CD14-positive monocyte (primary cell): ENCODE data around the gene BBS9. TPM values are rescaled to one million over a fixed set of nuclear protein-coding genes. Genes with fewer than 3 reads are reported as not detected.

ENCODE experiments used
- DNase-seq, 3 donors: peaks; one replicate each; pipeline ENCODE4 v3.0.0-alpha.2; 2011 to 2022
- H2AFZ ChIP-seq: 2 replicates; pipeline ENCODE4 v1.6.0; 2012; ENCODE audit warnings: mild to moderate bottlenecking, low read depth, low read length, inconsistent platforms; ENCODE audit not compliant: insufficient read depth, poor library complexity, severe bottlenecking
- H3K27ac ChIP-seq, 2 donors: 1 replicate in 1 of 2; 2 replicates in 1 of 2; pipeline ENCODE4 v1.5.1; 2012 to 2013; ENCODE audit warnings: low read length in 2 of 2, control low read depth in 1 of 2, inconsistent platforms in 1 of 2, low read depth in 1 of 2, mild to moderate bottlenecking in 1 of 2
- H3K27me3 ChIP-seq, 2 donors: one replicate each; pipeline versions ENCODE4 v1.6.0 to v1.6.1; 2011 to 2013; ENCODE audit warnings: low read length in 2 of 2; ENCODE audit not compliant: control insufficient read depth in 2 of 2, insufficient read depth in 2 of 2
- H3K36me3 ChIP-seq, 2 donors: replicated peaks in 1 of 2; 1 replicate in 1 of 2; 2 replicates in 1 of 2; pipeline versions ENCODE4 v1.5.1 to v1.6.1; 2012 to 2013; ENCODE audit warnings: low read length in 2 of 2, control low read depth in 1 of 2, inconsistent platforms in 1 of 2, mild to moderate bottlenecking in 1 of 2; ENCODE audit not compliant: insufficient read depth in 2 of 2, control insufficient read depth in 1 of 2
- H3K4me1 ChIP-seq, 2 donors: 1 replicate in 1 of 2; 2 replicates in 1 of 2; pipeline versions ENCODE4 v1.5.1 to v1.6.1; 2012 to 2013; ENCODE audit warnings: low read length in 2 of 2, control low read depth in 1 of 2, inconsistent platforms in 1 of 2, mild to moderate bottlenecking in 1 of 2, moderate library complexity in 1 of 2; ENCODE audit not compliant: insufficient read depth in 2 of 2, control insufficient read depth in 1 of 2
- H3K4me2 ChIP-seq: replicated peaks from 2 replicates; pipeline ENCODE3; 2012; ENCODE audit warnings: low read length, moderate library complexity, mild to moderate bottlenecking; ENCODE audit not compliant: poor library complexity, severe bottlenecking; ENCODE audit errors: extremely low read depth
- H3K4me3 ChIP-seq, 3 experiments: fragments of 200-600 bp in 1 of 3; sonication (generic) in 1 of 3; replicated peaks in 1 of 3; 1 replicate in 2 of 3; 2 replicates in 1 of 3; pipeline ENCODE4 v1.5.1; 2011 to 2013; ENCODE audit warnings: low read length in 3 of 3, mild to moderate bottlenecking in 3 of 3, control low read depth in 2 of 3, low read depth in 2 of 3, inconsistent platforms in 1 of 3, moderate library complexity in 1 of 3
- H3K79me2 ChIP-seq: 2 replicates; pipeline ENCODE4 v1.6.0; 2012; ENCODE audit warnings: mild to moderate bottlenecking, control low read depth, inconsistent platforms, low read length, moderate library complexity; ENCODE audit not compliant: insufficient read depth
- H3K9ac ChIP-seq: 2 replicates; pipeline ENCODE4 v1.6.0; 2017; ENCODE audit warnings: low read length, mild to moderate bottlenecking; ENCODE audit not compliant: insufficient read depth, poor library complexity, severe bottlenecking
- H3K9me3 ChIP-seq, 2 donors: replicated peaks in 1 of 2; 1 replicate in 1 of 2; 2 replicates in 1 of 2; pipeline versions ENCODE4 v1.5.1 to v1.6.1; 2012 to 2013; ENCODE audit warnings: low read length in 2 of 2, control low read depth in 1 of 2; ENCODE audit not compliant: control insufficient read depth in 1 of 2, insufficient read depth in 1 of 2
- H4K20me1 ChIP-seq: 2 replicates; pipeline ENCODE4 v1.6.0; 2012; ENCODE audit warnings: mild to moderate bottlenecking, low read length, control low read depth, moderate library complexity; ENCODE audit not compliant: insufficient read depth
- H3K27ac Mint-ChIP-seq, 7 donors: one replicate each; pipeline ENCODE4 v1.8.0; 2020; ENCODE audit warnings: mild to moderate bottlenecking in 7 of 7, mixed read lengths in 7 of 7, moderate library complexity in 6 of 7, inconsistent platforms in 2 of 7
- H3K27me3 Mint-ChIP-seq, 3 donors: one replicate each; pipeline ENCODE4 v1.8.0; 2021 to 2022; ENCODE audit warnings: low read depth in 3 of 3, mild to moderate bottlenecking in 3 of 3, mixed read lengths in 3 of 3, moderate library complexity in 3 of 3, inconsistent platforms in 1 of 3
- H3K36me3 Mint-ChIP-seq, 2 donors: one replicate each; pipeline ENCODE4 v1.8.0; 2020; ENCODE audit warnings: mixed read lengths in 2 of 2, inconsistent platforms in 1 of 2, mild to moderate bottlenecking in 1 of 2
- H3K4me1 Mint-ChIP-seq: one replicate; pipeline ENCODE4 v1.8.0; 2020; ENCODE audit warnings: mild to moderate bottlenecking, mixed read lengths
- H3K4me3 Mint-ChIP-seq, 2 donors: one replicate each; pipeline ENCODE4 v1.8.0; 2020; ENCODE audit warnings: mild to moderate bottlenecking in 2 of 2, mixed read lengths in 2 of 2, moderate library complexity in 1 of 2
- H3K9me3 Mint-ChIP-seq, 7 donors: one replicate each; pipeline ENCODE4 v1.8.0; 2020 to 2022; ENCODE audit warnings: mixed read lengths in 7 of 7, mild to moderate bottlenecking in 6 of 7, moderate library complexity in 6 of 7, inconsistent platforms in 2 of 7
- WGBS: methylation state at CpG from one replicate; pipeline ENCODE4 v1.1.5; 2013; ENCODE audit warnings: missing lambda C conversion rate; ENCODE audit not compliant: insufficient coverage; 5-methylcytosine and 5-hydroxymethylcytosine counted together
- intact Hi-C, 2 donors: fragments of 100-400 bp; cut with micrococcal nuclease; formaldehyde crosslinking; loops; one replicate each; pipeline versions ENCODE4 v1.15.0 to v1.15.1; 2023
- polyA plus RNA-seq, 3 donors: library from polyadenylated mRNA; depleted of rRNA in 1 of 3; unstranded in 2 of 3; stranded (reverse) in 1 of 3; fragments of 300-500 nt in 2 of 3; fragments of >200 nt in 1 of 3; fragmentation: Illumina TruSeq in 2 of 3; gene quantifications; 1 replicate in 2 of 3; 2 replicates in 1 of 3; pipeline ENCODE4 v1.2.3, GENCODE V29; 2012 to 2021
- TF ChIP-seq, protein P1 (sequence below): fragments of 200-600 bp; IDR thresholded peaks from one replicate; pipeline ENCODE4 v1.8.0; 2022; ENCODE audit warnings: antibody characterized with exemption, mild to moderate bottlenecking

BBS9 gene
- polyA plus RNA-seq, 3 donors: 4.9 to 7.5 (median 6.8) TPM

DNA sequence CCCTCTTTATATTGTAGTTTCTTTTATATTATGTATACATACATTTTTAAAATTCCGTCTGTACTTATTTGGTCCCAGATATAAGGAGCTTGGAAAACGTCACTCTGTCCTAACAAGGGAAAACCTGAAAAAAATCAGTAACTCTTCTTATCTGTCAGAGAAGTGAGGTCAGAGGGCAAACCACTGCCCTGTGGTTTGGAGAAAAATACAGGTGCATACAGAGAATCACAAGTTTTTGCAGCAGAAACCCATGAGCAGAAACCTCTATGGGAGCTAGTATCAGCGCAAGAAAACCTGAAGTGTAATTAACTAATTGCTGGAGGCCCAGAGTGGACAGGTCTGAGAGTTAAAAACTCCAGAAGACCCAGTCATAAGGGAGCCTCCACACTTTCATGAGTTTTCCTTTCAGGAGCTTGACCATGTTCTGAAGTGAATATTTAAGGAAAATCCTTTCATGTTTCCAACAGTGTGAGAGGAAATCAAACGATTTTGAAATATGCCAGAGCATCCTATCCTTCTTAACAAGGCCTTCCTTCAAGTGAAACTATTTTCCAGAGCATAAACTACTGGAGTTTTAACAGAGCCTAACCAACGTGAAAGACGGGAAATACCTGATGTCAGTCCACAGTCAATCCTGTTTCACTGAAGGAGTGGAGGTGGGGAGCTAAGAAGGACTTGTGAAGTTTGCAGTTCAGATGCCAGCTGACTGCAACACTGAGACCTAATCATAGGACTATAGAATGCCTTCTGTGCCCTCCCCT lies 485.2 kb downstream of the BBS9 start:
- Histone ChIP-seq H3K9me3 (no peaks in the 10 kb centered on the region), H3K4me3 (no peak overlapping the region), H3K27ac (no peak overlapping the region), H3K36me3 (no peaks in the 10 kb centered on the region), H3K79me2 (no peaks in the 10 kb centered on the region), H3K4me1 (no peaks in the 10 kb centered on the region), H3K4me2 (no peak overlapping the region), H2AFZ (no peak overlapping the region), H3K9ac (no peak overlapping the region), H3K27me3 (no peaks in the 10 kb centered on the region), H4K20me1 (no peaks in the 10 kb centered on the region)
- peaks cover 0 to 4% (median 2%) of the 10 kb centered on the region in 7 donors for H3K9me3 Mint-ChIP-seq
- H3K4me1 Mint-ChIP-seq: no peaks in the 10 kb centered on the region
- H3K27ac Mint-ChIP-seq: no peak overlapping the region
- intact Hi-C loops: no loop called here
- H3K27me3 Mint-ChIP-seq: peaks cover 0 to 2% (median 0%) of the 10 kb centered on the region in 3 donors
- no peaks in the 10 kb centered on the region for H3K36me3 Mint-ChIP-seq
- TF ChIP-seq, protein P1, sequence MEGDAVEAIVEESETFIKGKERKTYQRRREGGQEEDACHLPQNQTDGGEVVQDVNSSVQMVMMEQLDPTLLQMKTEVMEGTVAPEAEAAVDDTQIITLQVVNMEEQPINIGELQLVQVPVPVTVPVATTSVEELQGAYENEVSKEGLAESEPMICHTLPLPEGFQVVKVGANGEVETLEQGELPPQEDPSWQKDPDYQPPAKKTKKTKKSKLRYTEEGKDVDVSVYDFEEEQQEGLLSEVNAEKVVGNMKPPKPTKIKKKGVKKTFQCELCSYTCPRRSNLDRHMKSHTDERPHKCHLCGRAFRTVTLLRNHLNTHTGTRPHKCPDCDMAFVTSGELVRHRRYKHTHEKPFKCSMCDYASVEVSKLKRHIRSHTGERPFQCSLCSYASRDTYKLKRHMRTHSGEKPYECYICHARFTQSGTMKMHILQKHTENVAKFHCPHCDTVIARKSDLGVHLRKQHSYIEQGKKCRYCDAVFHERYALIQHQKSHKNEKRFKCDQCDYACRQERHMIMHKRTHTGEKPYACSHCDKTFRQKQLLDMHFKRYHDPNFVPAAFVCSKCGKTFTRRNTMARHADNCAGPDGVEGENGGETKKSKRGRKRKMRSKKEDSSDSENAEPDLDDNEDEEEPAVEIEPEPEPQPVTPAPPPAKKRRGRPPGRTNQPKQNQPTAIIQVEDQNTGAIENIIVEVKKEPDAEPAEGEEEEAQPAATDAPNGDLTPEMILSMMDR: no peak
- no CpG with 5 or more reads among the region's 6 CpGs for WGBS
- DNase-seq: no peak
- no peak overlapping the region for H3K4me3 Mint-ChIP-seq

DNA sequence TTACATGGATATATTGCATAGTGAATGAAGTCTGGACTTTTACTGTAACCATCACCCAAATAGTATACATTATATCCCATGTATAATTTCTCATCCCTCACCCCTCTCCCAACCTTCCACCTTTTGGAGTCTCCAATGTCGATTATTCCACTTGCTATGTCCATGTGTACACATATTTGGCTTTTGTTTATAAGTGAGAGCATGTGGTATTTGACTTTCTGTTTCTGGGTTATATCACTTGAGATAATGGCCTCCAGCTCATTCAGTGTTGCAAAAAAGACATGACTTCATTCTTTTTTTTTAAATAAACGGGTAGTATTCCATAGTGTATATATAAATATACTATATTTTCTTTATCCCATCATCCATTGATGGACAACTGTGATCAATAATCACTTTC lies 487.4 kb downstream of the BBS9 start:
- H2AFZ ChIP-seq: no peak overlapping the region
- H3K9me3 ChIP-seq: peaks cover 0 to under 1% of the 10 kb centered on the region in 2 donors
- no peaks in the 10 kb centered on the region for H3K36me3 Mint-ChIP-seq
- peaks cover 0 to 2% (median 0%) of the 10 kb centered on the region in 3 donors for H3K27me3 Mint-ChIP-seq
- H3K27me3 ChIP-seq: no peaks in the 10 kb centered on the region
- no peaks in the 10 kb centered on the region for H3K4me1 Mint-ChIP-seq
- peaks cover 0 to 10% (median 2%) of the 10 kb centered on the region in 7 donors for H3K9me3 Mint-ChIP-seq
- no peaks in the 10 kb centered on the region for H4K20me1 ChIP-seq
- H3K27ac ChIP-seq: no peak overlapping the region
- no peak overlapping the region for H3K27ac Mint-ChIP-seq
- no peaks in the 10 kb centered on the region for H3K36me3 ChIP-seq
- H3K9ac ChIP-seq: no peak overlapping the region
- H3K4me3 ChIP-seq: no peak overlapping the region
- intact Hi-C loops: no loop called here
- no peak overlapping the region for H3K4me2 ChIP-seq
- no peak for DNase-seq
- no peak overlapping the region for H3K4me3 Mint-ChIP-seq
- H3K4me1 ChIP-seq: no peaks in the 10 kb centered on the region
- TF ChIP-seq, protein P1: no peak
- no peaks in the 10 kb centered on the region for H3K79me2 ChIP-seq
- no CpG with 5 or more reads among the region's 2 CpGs for WGBS
